ENCODE results near the gene HMCN1.

Gene HMCN1

DNA sequence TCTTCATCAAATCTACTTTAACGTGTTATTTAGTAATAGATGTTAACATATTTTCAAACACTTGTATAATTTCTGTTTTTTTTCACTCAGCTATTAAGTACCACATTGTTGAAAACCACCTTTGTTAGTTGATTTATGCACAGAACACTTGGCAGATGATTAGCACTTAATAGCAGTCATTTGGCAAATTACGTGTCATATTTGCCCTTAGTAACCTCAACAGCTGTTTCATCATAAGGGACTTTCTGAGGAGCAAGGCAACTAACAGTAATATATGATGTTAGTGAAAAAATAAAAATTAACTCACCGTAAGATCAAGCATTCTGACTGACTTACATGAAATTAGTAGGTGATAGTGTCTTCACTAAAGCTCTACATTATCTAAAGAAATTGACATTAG is 186.4 kb downstream of the HMCN1 start:
- DNase-seq = peak; percentile 74

- DNase-seq = no peak
Measured at GRCh38 chr1:185921636-185922035, 187.4 kb downstream of the HMCN1 start.

GRCh38 chr1:185926588-185926987 is 192.4 kb downstream of the HMCN1 start:
- peak; percentile 68 for DNase-seq

- DNase-seq = peak; percentile 23
Measured at GRCh38 chr1:185929776-185930175, 195.6 kb downstream of the HMCN1 start.

GRCh38 chr1:185931438-185931837 is 197.2 kb downstream of the HMCN1 start:
- DNase-seq = no peak

GRCh38 chr1:185933580-185933979 is 199.4 kb downstream of the HMCN1 start:
- peak; percentile 9 for DNase-seq

GRCh38 chr1:185934476-185935189 is 200.4 kb downstream of the HMCN1 start:
- DNase-seq = peak; percentile 34

DNA sequence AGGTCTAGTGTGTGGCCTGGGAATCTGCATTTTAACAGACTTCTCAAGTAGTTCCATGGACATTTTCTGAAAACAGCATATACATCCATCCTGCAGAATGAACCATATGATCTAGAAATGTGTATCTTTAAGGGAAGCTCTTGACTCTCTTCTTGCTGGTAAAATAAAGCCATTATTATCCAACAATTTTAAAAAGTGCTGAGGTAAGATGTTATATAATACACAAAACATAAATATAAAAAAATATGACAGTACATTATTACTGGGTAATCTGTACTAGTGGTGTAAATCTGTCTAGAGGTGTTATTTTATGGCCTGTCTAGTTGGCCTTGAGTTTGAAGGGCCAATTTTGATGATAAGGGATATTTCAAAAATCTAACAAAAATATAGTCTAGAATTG is 201.2 kb downstream of the HMCN1 start:
- DNase-seq = no peak

- peak; percentile 61 for DNase-seq
Measured at GRCh38 chr1:185936641-185937040, 202.4 kb downstream of the HMCN1 start.

GRCh38 chr1:185938396-185938795 is 204.2 kb downstream of the HMCN1 start:
- DNase-seq = peak; percentile 21

DNA sequence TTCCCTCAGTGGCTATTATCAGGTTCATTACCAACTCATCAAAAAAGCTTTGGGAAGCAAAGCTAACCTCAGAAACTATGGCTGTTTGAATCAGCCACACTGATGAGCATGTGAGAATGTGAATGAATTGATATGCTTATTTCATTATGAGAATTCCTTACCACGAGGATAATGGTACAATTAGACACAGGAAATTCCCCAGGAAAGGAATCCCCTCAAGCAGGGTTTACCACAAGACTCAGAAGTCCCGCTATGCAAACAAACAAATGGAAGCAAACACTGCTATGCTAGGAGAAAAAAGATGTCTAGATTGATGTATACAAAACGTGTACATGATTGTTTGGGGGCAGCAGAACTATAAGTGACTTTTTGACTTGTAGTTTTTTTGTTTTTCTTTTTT is 205.0 kb downstream of the HMCN1 start:
- DNase-seq = peak; percentile 28

GRCh38 chr1:185942961-185943360 is 208.8 kb downstream of the HMCN1 start:
- DNase-seq = no peak

DNA sequence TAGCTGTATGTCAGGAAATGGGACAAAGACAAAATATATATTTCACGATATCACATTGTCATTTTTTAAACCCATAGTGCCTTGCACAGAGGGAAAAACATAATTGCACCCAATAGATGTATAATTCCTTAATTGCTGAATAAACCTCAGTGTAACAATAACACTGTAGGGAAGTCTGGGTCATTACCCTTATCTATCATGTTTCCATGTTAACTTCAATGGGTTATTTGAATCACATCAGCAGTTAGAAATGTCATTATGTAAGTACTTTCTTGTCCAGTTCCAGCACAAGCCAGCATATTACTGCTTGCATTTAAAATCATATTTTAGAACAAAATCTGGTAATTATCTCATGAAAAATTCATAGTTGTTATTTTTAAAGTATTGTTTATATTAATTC is 222.7 kb downstream of the HMCN1 start:
- DNase-seq = peak; percentile 75

- peak; percentile 21 for DNase-seq
Measured at GRCh38 chr1:185957441-185958363, 223.5 kb downstream of the HMCN1 start.

- peak; percentile 95 for DNase-seq
Measured at GRCh38 chr1:185960422-185961321, 226.5 kb downstream of the HMCN1 start.

DNA sequence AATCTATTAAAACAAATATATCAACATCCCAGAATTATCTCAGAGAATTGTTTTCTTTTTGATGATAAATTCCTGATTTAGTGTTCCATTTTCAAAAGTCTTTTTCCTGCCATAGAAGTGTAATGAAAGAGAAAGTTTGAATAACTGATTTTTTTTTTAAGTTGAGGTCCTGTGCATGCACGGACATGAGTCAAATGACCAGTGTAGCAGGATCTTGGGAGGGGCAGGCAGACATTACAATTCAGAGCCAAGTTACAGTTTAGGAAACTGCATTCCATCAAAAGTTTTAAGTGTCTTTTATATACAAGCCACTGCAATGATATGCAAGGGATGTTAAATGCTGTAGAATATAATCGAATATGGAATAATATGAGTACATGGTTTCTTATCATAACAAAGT is 227.5 kb downstream of the HMCN1 start:
- no peak for DNase-seq

DNA sequence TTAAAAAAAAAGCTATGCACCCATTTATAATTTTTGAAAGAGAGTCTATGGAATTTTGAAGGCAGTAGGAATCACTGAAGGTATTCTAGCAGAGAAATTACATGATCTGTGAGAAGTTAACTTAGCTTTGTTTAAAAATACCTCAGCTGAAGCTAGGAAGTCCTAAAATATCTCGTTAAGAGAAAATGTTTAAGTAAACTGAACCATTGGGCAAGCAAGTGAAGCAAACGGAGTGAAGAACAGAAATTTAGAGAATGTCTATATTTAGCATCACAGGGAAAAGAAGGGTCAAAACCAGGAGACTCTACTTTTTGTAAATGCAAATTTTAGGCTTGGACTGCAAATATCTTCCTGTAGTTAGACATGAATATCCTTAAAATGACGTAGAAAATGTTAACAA is 230.8 kb downstream of the HMCN1 start:
- DNase-seq = no peak

DNA sequence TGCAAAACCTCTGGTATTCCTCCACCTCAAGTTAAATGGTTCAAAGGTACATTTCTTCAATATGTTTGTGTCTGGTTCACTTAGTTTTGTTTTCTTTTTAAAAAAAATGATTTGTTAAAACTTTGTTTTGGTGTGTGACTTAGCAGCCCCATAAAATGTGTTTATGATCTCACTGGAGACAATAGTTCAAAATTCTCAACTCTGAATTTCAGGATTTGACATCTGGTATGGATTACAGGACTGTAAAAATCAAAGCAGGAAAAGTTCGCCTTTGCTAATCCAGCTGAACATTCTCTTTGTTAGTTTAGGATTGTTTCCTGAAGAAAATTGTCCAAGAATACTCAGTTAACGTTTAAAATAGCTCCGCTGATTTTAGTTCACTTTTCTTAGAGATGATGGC is 231.7 kb downstream of the HMCN1 start:
- no peak for DNase-seq

DNA sequence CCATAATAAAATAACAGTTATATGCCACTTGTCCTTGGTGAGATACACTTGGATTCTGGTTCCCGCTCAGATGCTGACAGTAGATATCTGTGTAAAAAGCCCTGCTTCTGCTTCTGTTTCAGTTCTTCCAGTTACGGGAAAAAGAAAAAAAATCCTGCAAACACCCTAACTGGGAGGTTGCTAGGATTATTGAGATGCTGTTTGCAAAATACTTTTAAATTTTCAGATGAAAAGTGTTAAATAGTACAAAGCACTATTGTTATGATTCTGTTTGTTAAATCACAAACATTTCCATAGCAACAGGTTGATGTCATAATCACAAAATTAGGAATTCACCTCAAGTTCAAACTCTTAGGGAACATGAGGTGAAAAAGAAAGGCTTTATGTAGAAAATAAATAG is 232.3 kb downstream of the HMCN1 start:
- no peak for DNase-seq

DNA sequence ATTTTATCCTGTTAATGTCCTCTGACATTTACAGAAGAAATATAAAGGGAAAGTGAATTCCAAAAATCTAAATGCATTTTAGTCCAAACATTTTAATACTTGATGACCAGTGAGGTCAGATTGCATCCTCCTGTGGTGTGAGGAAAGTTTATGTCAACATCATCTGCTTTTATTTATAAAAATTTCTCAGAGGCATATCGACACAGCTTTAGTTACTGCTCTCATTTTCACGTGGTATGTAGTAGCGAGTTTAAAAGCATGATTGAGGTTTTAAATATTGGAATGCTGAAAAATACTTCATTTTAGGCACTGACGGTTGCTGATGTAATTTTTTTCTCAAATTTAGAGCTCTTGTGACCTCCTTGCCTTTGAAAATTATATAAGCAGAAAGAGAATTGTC is 234.8 kb downstream of the HMCN1 start:
- no peak for DNase-seq

- DNase-seq = no peak
Measured at GRCh38 chr1:185969524-185969991, 235.4 kb downstream of the HMCN1 start.

- no peak for DNase-seq
Measured at GRCh38 chr1:185971688-185972087, 237.5 kb downstream of the HMCN1 start.
